Uterus (tissue), 4 donors: ENCODE results near the gene RITA1. TPM values are rescaled to one million over a fixed set of nuclear protein-coding genes. Genes with fewer than 3 reads are reported as not detected.

Experiments
- DNase-seq, 2 donors: peaks; one replicate each; pipeline ENCODE4 v3.0.0-alpha.2; 2019 to 2020
- H3K27ac ChIP-seq, 2 donors: fragments of 200-600 bp; sonication (generic); 1 replicate in 1 of 2; 2 replicates in 1 of 2; pipeline ENCODE4 v1.5.1; 2016 to 2018
- H3K27me3 ChIP-seq, 2 donors: fragments of 200-600 bp; sonication (generic); one replicate each; pipeline ENCODE4 v1.5.1; 2018 to 2019; ENCODE audit warnings: control low read depth in 1 of 2
- H3K36me3 ChIP-seq, 2 donors: fragments of 200-600 bp; sonication (generic); one replicate each; pipeline ENCODE4 v1.5.1; 2019; ENCODE audit warnings: control low read depth in 1 of 2
- H3K4me1 ChIP-seq, 2 donors: fragments of 200-600 bp; sonication (generic); one replicate each; pipeline ENCODE4 v1.5.1; 2018 to 2019; ENCODE audit warnings: control low read depth in 1 of 2
- H3K4me3 ChIP-seq, 2 donors: fragments of 200-600 bp; sonication (generic); 1 replicate in 1 of 2; 2 replicates in 1 of 2; pipeline ENCODE4 v1.5.1; 2018 to 2019; ENCODE audit warnings: mild to moderate bottlenecking in 1 of 2
- H3K9me3 ChIP-seq, 2 donors: fragments of 200-600 bp; sonication (generic); one replicate each; pipeline ENCODE4 v1.5.1; 2019; ENCODE audit warnings: control low read depth in 1 of 2
- POLR2A ChIP-seq, 2 donors: fragments of 450-650 bp; IDR thresholded peaks; one replicate each; pipeline ENCODE4 v1.6.1; 2016; ENCODE audit warnings: antibody characterized with exemption in 2 of 2, mild to moderate bottlenecking in 1 of 2, moderate library complexity in 1 of 2
- intact Hi-C: fragments of 100-400 bp; cut with DNase I; formaldehyde crosslinking; loops from one replicate; pipeline ENCODE4 v1.15.1; 2023; ENCODE audit warnings: low total_unique reads
- total RNA-seq, 4 donors: library from RNA; depleted of rRNA in 3 of 4; stranded (reverse); fragments of >200 nt in 3 of 4; gene quantifications; one replicate each; pipeline versions ENCODE4 v1.1.0 to v1.2.4, GENCODE V29; 2014 to 2023
- TF ChIP-seq, protein P1 (sequence below), 4 experiments: fragments of 200-600 bp in 2 of 4; fragments of 450-650 bp in 2 of 4; sonication (generic) in 2 of 4; IDR thresholded peaks; one replicate each; pipeline ENCODE4 v1.5.1; 2016 to 2019; ENCODE audit warnings: antibody characterized with exemption in 4 of 4, mild to moderate bottlenecking in 2 of 4, moderate library complexity in 1 of 4
- donor health status: DM: yes; HTN: yes; CAD: no.

RITA1 gene, protein sequence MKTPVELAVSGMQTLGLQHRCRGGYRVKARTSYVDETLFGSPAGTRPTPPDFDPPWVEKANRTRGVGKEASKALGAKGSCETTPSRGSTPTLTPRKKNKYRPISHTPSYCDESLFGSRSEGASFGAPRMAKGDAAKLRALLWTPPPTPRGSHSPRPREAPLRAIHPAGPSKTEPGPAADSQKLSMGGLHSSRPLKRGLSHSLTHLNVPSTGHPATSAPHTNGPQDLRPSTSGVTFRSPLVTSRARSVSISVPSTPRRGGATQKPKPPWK
- total RNA-seq = 10 to 100 TPM in 3 of 4 donors, 1 to 10 TPM in 1; 5.0 to 19.0 (median 11.0) TPM

DNA sequence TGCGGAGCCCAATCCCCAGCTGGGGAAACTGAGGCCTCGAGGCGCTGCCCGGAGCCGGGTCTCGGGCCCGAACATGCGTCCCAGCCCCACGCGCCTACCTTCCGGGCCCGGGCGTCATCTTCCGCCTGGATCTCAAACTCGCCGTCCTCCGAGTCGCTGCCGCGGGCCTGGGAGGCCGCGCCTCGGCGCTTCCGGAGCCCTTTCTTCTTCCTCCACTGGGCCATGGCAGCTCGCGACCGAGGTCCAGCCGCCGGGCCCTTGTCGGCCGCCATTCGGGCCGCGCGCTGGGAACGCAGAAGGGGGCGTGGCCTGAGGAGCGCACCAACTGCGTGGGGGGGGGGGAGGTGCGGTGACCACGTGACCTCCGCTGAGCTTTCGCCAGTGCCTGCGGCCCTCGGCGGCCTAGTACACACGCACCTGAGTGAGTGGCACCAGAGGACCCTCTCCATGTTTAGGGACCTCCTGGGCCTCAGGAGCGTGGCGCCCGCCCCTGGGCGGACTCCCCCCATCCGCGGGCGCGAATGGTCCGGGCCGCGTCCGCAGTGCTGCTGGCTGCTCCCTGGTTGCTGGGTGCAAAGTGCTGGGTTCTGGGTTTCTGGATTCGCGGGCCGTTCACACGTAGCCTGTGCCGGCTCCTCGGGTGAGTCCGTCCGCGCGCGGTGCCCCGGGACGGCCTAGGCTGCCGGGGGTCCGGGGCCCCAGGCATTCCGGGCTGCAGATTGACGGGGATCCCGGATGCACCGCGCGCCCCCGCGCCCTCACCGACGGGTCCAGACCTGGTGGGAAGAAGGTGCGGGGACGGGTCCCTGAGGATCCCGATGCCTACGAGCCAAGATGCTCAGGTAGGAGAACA, at the start of gene RITA1, which contains the start of gene DDX54:
RITA1 (plus strand) TSS at position 542 of the 853 bp plus-strand sequence. CDS start 1,026 bp downstream, outside the sequence.
DDX54 (minus strand) TSS at position 299 of the 853 bp plus-strand sequence; CDS start at position 272, 27 bp downstream.
- Histone ChIP-seq H3K36me3 (no peaks in the 10 kb centered on the region), H3K9me3 (no peaks in the 10 kb centered on the region), H3K27ac (peak within 1 kb of the TSS; percentile 87 to 92), H3K4me3 (peak within 1 kb of the TSS; percentile 67 to 84), H3K27me3 (no peaks in the 10 kb centered on the region), H3K4me1 (peaks cover 10 to 11% of the 10 kb centered on the region in 2 donors)
- intact Hi-C loops = no loop called here
- peak; percentile 27 to 71 for TF ChIP-seq POLR2A (IDR thresholded peaks at IDR 0.05)
- TF ChIP-seq, protein P1, sequence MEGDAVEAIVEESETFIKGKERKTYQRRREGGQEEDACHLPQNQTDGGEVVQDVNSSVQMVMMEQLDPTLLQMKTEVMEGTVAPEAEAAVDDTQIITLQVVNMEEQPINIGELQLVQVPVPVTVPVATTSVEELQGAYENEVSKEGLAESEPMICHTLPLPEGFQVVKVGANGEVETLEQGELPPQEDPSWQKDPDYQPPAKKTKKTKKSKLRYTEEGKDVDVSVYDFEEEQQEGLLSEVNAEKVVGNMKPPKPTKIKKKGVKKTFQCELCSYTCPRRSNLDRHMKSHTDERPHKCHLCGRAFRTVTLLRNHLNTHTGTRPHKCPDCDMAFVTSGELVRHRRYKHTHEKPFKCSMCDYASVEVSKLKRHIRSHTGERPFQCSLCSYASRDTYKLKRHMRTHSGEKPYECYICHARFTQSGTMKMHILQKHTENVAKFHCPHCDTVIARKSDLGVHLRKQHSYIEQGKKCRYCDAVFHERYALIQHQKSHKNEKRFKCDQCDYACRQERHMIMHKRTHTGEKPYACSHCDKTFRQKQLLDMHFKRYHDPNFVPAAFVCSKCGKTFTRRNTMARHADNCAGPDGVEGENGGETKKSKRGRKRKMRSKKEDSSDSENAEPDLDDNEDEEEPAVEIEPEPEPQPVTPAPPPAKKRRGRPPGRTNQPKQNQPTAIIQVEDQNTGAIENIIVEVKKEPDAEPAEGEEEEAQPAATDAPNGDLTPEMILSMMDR (IDR thresholded peaks at IDR 0.05) = peak in 1 of 4 experiments; percentile 4
- peak; percentile 79 to 81 for DNase-seq

DNA sequence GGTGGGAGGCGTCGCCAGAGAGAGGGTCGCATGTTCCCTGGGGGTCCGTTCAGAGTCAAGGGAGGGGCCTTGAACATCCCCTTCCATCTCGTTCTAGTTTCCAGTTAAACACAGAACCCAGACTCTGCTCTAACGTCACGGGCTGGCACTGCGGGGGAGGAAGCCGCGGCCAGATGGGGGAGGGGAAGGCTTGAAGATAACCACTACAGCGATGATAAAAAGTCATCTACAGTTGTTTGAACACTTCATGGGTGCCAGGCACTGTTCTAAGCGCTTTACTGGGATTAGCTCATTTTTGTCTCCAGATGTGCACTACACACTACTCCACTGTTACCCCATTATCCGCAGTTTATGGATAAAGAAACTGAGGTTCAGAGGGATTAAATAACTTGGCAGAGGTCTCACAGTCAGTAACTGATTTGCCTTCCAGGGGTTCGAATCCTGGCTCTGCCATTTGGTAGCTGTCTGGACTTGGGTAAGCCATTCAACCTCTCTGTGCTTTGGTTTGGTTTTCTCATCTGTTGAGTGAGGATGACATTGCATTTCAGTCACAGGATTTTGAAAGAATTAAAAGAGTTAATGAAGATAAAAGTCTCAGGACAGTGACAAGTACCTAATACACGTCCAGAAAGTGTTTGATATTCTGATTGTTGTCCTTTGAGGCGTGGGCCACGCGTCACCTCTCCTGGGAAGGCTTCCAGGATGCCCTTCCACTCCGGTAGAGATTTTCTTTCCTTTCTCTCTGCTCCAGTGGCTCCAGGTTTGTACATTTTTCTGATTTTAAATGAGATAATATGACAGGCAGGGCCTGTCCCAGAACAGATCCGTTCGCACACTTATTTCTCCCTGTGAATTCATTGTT, 49.2 kb upstream of the RITA1 start:
- no peaks in the 10 kb centered on the region for H3K27me3 ChIP-seq
- H3K27ac ChIP-seq = no peak overlapping the region

DNA sequence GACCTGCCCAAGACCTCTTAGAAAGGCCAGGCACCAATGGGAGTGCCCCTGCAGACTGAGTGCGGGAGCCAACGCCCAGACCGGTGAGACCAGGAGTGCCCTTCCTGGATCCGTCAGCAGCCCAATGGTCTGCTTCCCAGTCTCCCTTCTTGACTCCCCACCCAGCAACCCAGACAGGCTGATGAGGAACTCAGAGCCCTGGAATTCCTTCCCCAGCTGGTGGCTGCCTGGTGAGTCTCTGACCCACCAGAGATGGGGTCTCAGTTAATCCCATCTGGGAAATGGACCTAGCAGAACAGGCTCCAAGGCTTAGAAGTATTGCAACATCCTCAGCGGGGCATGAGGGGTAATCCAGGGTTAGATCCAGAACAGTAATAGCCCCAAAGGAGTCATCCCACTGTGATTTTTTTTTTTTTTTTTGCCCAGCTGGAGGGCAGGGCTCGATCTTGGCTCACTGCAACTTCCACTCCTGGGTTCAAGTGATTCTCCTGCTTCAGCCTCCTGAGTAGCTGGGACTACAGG, 48.5 kb upstream of the RITA1 start:
- Histone ChIP-seq H3K36me3 (no peaks in the 10 kb centered on the region), H3K27me3 (no peaks in the 10 kb centered on the region), H3K4me1 (no peaks in the 10 kb centered on the region), H3K27ac (no peak overlapping the region), H3K4me3 (no peak overlapping the region), H3K9me3 (no peaks in the 10 kb centered on the region)
- DNase-seq = no peak
- intact Hi-C loops = no loop called here
- TF ChIP-seq, protein P1 (IDR thresholded peaks at IDR 0.05) = no peak
- no peak for TF ChIP-seq POLR2A (IDR thresholded peaks at IDR 0.05)

More for the DNA sequence above, 49.2 kb upstream of the RITA1 start:
- no peaks in the 10 kb centered on the region for H3K36me3 ChIP-seq
- no peak overlapping the region for H3K4me3 ChIP-seq
- H3K9me3 ChIP-seq = no peaks in the 10 kb centered on the region
- no peaks in the 10 kb centered on the region for H3K4me1 ChIP-seq
- TF ChIP-seq POLR2A (IDR thresholded peaks at IDR 0.05) = no peak
- TF ChIP-seq, protein P1 (IDR thresholded peaks at IDR 0.05) = no peak
- no peak for DNase-seq
- intact Hi-C loops = no loop called here

DNA sequence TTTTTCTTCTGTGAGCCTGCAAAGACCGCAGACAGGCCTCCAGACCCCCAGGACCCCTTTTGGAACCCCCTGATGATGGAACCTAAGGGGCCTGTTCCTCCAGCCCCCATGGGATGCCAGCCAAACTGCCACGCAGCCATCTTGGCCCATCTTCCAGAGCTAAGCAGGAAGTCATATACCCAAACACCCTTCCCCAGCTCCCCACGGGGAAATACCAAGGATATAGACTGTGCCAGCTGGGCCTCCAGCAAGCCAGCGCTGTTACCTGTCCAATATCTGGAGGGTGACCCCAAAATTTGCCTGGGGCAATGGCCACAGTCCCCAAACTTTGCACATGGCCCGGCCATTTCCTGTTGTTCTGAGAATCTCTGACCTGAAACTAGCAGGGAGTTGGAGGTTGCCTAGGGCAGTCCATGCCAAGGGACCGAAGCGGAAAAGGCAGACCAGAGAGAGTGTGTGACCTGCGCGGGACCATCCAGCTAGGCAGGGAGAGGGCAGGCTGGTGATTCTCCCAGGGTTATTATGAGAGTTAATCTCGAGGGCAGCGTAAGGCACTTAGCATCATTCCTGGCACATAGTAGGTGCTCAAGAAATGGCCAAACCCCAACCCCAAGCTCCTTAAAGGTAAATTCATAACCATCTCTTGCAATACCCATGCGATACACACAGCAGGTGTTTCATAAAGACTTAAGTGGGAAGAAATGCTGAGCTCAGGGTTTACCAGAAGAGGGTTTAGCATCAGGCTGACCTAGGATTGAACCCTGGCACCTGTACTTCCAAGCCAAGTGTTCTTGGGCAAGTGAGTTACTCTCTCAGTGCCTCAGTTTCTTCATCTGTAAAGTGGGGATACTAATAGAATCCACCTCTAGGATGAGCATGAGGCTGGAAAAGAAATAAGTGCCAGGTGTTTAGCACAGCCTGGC, 47.4 kb upstream of the RITA1 start:
- TF ChIP-seq POLR2A (IDR thresholded peaks at IDR 0.05) = no peak
- TF ChIP-seq, protein P1 (IDR thresholded peaks at IDR 0.05) = no peak
- intact Hi-C loops = no loop called here
- Histone ChIP-seq H3K36me3 (no peaks in the 10 kb centered on the region), H3K4me1 (no peaks in the 10 kb centered on the region), H3K4me3 (no peak overlapping the region), H3K27me3 (no peaks in the 10 kb centered on the region), H3K27ac (no peak overlapping the region), H3K9me3 (no peaks in the 10 kb centered on the region)
- DNase-seq = no peak
